GDM1 (cell line): Measurements from ENCODE around the gene SOX8.

ENCODE experiments used
- DNase-seq: peaks from one replicate; lab custom pipeline; 2025; lab: John Stamatoyannopoulos, UW

The SOX8 gene

DNA sequence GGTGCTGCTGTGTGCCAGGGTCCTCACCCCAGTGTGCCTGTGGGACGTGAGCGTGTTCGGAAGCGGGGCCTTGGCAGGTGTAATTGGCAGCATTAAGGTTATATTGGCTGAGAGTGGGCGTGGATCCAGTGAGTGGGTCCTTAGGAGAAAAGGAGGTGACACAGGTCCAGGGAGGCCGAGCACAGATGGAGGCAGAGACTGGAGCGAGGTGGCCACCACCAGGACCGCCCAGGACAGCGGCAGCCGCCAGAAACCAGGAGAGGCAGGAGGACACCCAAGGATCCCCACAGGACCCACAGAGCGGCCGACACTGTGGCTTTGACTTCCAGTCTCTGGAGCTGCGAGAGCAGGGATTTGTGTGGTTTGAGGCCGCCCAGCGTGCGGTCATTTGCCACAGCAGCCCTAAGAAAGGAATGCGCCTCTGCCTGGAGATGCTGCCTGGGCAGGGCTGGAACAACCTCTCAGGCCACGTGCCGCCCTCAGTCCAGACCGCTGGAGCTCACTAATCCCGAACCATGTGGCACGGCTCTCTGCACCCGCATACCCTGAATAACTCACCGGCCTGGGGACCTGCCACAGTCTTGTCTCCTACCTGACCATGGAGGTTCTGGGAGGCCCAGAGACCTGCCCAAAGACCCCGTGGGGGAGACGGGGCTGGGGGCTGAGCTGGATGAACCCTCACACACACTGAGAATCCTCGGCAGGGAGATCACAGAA, 45.4 kb downstream of the SOX8 start:
- DNase-seq, result no peak

DNA sequence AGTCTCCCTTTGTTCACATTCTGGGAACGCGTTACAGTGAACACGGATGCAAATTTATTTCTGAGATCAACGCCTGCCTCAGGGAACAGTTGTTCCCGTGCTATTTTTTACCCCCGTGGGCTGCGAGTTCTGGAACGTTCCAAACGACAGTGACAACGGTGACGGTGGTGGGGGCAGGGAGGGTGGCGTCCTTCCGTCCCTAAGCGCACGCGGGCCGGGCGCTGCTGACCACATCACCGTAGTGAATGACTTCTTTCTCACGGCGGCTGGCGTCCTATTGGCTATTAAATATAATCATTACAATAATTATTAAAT, 45.9 kb downstream of the SOX8 start:
- no peak for DNase-seq

DNA sequence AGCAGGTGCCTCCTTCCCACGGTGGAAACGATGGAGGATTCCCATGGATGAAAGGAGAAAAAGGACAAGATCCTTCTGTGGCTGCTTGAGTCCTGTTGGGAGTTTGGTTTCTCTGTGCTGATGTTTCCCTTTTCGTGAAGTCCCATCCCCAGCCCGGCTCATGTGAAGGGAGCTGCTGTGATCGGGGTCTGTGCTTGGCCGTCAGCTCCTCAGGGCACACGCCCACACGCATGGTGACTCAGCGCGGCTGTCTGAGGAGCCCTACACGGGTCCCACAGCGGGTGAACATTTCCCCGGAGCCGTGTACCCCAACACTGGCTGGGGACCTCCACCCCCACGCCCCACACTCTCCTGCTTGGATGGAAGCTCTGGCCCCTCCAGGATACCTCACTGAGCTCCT, 46.5 kb downstream of the SOX8 start:
- DNase-seq, result no peak

DNA sequence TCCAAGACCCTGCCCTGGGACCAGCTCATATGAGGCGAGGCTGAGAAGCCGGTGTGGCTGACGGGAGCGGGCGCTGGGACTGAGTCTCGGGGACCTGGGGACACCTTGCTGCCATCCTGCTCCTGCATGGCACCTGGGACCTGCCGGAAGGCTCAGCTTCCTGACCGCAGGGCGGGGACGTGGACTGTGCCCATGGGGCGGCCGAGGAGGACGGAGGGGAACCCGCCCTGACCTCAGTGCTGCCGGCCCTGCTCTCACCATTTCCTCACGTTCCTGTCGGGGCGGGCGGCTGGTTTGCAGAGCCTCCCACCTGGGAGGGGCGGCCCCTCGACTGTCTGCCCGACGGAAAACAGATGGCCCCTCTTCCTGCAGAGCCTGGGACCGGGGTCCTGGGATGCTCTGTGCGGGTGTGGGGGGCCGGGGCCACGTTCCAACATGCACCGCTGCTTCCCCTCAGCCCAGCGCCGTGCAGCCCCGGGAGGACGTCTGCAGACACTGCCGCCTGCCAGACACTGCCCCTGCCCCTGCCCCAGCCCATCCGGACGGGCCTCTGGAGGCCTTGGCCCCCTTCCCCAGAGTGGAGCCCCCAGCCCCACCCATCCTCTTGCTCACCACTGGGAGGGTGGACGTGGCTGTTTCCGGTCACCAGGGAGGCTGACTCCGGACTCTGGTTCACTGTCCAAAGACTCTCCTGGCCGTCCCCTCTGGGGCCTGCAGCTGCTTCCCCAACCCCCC, 47.1 kb downstream of the SOX8 start:
- no peak for DNase-seq

DNA sequence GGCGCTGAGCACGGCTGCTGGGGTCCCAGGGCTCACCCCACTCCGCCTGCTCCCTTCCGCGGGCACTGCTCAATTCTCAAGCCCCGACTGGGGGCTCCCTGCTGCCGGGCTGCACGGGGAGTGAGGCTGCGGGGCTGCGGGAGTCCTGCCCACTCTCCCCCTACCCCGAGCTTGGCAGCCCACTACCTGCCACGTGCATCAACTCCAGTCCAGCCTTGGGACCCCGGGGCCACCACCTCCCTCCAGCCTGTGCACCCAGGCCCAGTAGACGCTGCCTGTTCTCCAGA, 47.6 kb downstream of the SOX8 start:
- no peak for DNase-seq

DNA sequence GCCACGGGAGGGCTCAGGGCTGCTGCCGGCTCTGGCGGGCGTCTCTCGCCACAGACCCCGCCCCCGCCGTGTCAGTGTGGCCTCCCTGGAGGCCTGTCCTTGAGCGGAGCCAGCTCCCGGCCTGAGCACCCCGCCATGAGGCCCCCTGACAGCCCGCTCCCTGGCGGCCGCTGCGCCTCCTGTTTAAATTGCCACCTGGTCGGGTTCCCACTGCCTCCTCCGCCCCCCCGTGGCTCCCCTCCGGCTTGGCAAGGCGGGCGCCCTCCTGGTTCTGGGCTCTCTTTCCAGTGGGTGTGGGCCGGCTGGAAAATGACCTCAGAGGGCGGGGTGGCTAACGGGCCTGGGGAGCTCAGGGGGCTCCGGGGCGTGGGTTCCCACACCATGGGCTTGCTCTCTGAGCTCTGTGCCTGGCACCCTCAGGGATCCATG, 48.9 kb downstream of the SOX8 start:
- no peak for DNase-seq

DNA sequence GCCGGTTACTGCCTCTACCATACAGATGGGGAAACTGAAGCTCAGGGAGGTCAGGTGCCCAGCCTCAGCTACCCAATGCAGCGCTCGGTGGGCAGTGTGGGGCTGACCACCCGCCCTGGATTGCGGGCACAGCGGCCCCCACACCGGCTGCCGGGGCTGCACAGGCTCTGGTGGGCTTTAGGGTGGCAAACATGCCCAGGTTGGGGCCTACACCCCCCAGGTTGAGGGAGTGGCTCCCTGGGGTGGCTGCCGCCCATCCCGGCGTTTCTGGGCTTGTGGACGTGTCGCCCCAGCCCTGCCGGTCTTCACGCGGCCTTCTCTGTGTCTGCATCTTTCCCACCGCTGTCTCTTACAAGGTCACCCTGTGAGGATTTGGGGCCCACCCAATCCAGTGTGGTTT, 50.1 kb downstream of the SOX8 start:
- no peak for DNase-seq

DNA sequence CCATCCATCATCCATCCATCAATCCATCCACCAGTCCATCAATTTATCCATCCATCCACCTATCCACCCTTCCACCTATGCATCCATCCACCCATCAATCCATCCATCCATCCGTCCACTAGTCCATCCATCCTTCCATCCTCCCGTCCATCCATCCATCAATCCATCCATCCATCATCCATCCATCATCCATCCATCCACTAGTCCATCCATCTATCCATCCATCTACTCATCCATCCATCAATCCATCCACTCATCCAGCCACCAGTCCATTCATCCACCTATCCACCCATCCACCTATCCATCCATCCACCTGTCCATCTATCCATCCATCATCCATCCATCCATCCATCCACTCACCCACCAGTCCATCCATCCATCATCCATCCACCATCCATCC, 51.0 kb downstream of the SOX8 start:
- no peak for DNase-seq

DNA sequence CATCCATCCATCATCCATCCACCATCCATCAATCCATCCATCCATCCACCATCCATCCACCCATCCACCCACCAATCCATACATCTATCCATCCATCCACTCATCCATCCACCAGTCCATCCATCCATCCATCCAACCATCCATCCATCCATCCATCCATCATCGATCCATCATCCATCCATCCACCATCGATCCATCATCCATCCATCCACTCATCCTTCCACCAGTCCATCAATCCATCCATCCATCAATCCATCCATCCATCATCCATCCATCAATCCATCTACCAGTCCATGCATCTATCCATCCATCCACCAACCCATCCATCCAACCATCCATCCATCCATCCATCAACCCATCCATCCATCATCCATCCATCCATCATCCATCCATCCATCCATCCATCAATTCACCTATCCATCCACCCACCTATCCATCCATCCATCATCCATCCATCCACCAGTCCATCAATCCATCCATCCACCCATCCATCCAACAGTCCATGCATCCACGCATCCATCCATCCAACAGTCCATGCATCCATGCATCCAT, 51.6 kb downstream of the SOX8 start:
- DNase-seq, result no peak

DNA sequence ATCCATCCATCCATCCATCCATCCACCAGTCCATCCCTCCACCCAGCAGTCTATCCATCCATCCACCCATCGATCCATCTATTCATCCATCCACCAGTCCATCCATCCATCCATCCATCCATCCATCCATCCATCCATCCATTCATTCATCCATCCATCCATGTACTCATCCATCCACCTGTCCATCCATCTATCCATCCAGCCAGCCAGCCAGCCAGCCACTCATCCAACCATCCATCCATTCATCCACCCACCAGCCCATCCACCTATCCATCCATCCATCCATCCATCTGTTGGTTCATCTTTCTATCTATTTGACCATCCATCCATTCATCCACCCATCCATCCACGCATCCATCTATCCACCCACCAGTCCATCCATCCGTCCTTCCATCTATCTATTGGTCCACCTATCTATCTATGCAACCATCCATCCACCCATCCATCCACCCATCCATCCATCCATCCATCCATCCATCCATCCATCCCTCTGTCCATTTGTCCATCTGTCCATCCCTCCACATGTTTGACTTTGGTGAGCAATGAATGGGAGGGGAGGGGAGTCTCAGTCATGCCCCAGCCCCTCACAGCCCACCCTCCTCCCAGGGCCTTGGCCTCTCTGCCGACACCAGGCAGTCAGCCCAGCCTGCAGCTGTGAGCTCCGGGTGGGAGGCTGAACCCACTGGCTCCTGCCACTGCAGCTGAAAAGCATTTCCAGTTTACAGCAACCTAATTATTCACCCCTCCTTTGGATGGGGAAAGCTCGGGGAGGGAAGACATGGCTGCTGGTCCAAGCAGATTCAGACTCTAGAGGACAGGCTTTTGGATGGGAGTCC, 52.9 kb downstream of the SOX8 start:
- no peak for DNase-seq

DNA sequence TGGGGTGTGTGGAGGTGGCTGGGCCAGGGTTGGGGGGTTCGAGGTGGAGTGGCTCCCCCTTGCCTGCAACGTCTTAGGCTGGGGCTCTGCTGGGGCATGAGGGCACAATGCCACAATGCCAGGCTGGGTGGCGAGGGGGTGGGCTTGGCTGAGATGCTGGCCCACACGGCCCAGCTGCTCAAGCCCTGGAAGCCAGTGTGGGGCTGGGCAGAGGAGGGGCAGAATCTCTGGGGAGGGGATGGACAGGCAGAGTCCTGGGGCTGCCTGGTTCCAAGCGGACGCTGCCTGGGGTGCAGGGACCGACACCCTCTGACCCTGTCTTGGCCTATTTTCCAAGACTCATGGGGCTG, 53.5 kb downstream of the SOX8 start:
- DNase-seq, result no peak

DNA sequence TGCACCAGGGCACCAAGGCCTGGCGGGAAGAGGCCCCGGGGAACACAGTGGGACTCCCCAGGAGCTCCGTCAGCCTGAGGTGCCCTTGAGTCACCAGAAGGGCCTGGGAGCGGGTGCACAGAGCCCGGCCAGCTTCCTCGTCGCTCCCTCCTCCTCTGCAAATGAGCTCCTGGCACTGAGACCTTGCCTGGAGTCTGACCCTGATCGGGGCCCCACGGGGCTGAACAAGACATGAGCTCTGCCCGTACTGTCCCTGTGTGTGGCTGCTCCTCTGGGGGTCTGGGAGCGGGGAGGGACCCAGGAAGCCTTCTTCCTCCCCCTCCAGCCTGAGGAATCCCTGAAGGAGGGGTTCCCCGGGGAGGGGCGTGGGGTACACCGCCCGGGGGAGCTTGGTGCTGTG, 54.6 kb downstream of the SOX8 start:
- DNase-seq, result no peak
